IMR-90 (cell line): ENCODE results near the gene FAM25A. TPM values are rescaled to one million over a fixed set of nuclear protein-coding genes. Genes with fewer than 3 reads are reported as not detected.

ENCODE experiments used
- ATAC-seq: fragments of 200-7000 bp; cut with Tn5 transposase; 2 replicates; pipeline ENCODE4 v1.9.1; 2020; ENCODE audit warnings: low read depth, mild to moderate bottlenecking, moderate library complexity
- BruUV-seq: library from RNA; stranded (reverse); fragments of 400-500 nt; replicated peaks from 2 replicates; lab custom pipeline; 2021; lab: Mats Ljungman, UMichigan
- CTCF ChIA-PET: fragments of 300-600 bp; formaldehyde crosslinking; extraction: SDS; loops from one replicate; lab custom pipeline; 2021; ENCODE audit warnings: antibody characterized with exemption; lab: Yijun Ruan, JAX
- POLR2A ChIA-PET: fragments of 300-600 bp; sonication (Branson Sonifier 250); formaldehyde crosslinking; loops from one replicate; lab custom pipeline; 2022; ENCODE audit warnings: antibody characterized with exemption; ENCODE audit not compliant: unreplicated experiment; lab: Charles Lee
- DNase-seq: peaks from one replicate; pipeline ENCODE4 v3.0.0; 2013
- H2AFZ ChIP-seq: replicated peaks from 2 replicates; pipeline ENCODE3; 2013; ENCODE audit warnings: low read length, mild to moderate bottlenecking; ENCODE audit not compliant: poor library complexity
- H2AK5ac ChIP-seq: 2 replicates; pipeline ENCODE4 v1.6.1; 2013; ENCODE audit warnings: low read depth, low read length, inconsistent platforms
- H2AK9ac ChIP-seq: replicated peaks from 2 replicates; pipeline ENCODE3; 2013; ENCODE audit warnings: mild to moderate bottlenecking, low read depth, low read length, moderate library complexity; ENCODE audit not compliant: poor library complexity
- H2BK120ac ChIP-seq: 2 replicates; pipeline ENCODE4 v1.6.1; 2013; ENCODE audit warnings: low read depth, low read length, inconsistent platforms
- H2BK15ac ChIP-seq: 3 replicates; pipeline ENCODE4 v1.6.1; 2013; ENCODE audit warnings: low read depth, low read length, inconsistent platforms
- H2BK20ac ChIP-seq: 2 replicates; pipeline ENCODE4 v1.6.1; 2013; ENCODE audit warnings: low read depth, mild to moderate bottlenecking, inconsistent platforms, low read length, moderate library complexity
- H2BK5ac ChIP-seq: 2 replicates; pipeline ENCODE4 v1.6.1; 2013; ENCODE audit warnings: mild to moderate bottlenecking, low read depth, low read length, inconsistent platforms; ENCODE audit not compliant: poor library complexity, severe bottlenecking
- H3K14ac ChIP-seq: replicated peaks from 2 replicates; pipeline ENCODE4 v1.6.1; 2013; ENCODE audit warnings: low read depth, low read length, inconsistent platforms
- H3K18ac ChIP-seq: 2 replicates; pipeline ENCODE4 v1.6.1; 2013; ENCODE audit warnings: low read depth, low read length, control low read depth
- H3K23ac ChIP-seq: 2 replicates; pipeline ENCODE4 v1.6.1; 2013; ENCODE audit warnings: low read depth, low read length, inconsistent platforms
- H3K27ac ChIP-seq: 2 replicates; pipeline ENCODE4 v1.5.1; 2013; ENCODE audit warnings: mild to moderate bottlenecking, control low read depth, low read length; ENCODE audit not compliant: insufficient read depth
- H3K27me3 ChIP-seq: 2 replicates; pipeline ENCODE4 v1.6.1; 2013; ENCODE audit warnings: low read length; ENCODE audit not compliant: control insufficient read depth, insufficient read depth
- H3K36me3 ChIP-seq: 2 replicates; pipeline ENCODE4 v1.6.1; 2013; ENCODE audit warnings: low read length, mixed read lengths; ENCODE audit not compliant: control insufficient read depth, insufficient read depth
- H3K4ac ChIP-seq: 2 replicates; pipeline ENCODE4 v1.6.1; 2013; ENCODE audit warnings: low read depth, low read length, inconsistent platforms
- H3K4me1 ChIP-seq: 2 replicates; pipeline ENCODE4 v1.6.1; 2013; ENCODE audit warnings: low read length, mixed read lengths; ENCODE audit not compliant: control insufficient read depth, insufficient read depth
- H3K4me2 ChIP-seq: 2 replicates; pipeline ENCODE4 v1.6.1; 2013; ENCODE audit warnings: low read depth, mild to moderate bottlenecking, control low read depth, low read length, moderate library complexity
- H3K4me3 ChIP-seq: 2 replicates; pipeline ENCODE4 v1.5.1; 2013; ENCODE audit warnings: low read depth, mild to moderate bottlenecking, control low read depth, low read length, moderate library complexity; ENCODE audit not compliant: insufficient read depth
- H3K56ac ChIP-seq: 2 replicates; pipeline ENCODE4 v1.6.1; 2013; ENCODE audit warnings: low read length, inconsistent platforms; ENCODE audit not compliant: insufficient read depth; ENCODE audit errors: extremely low read depth
- H3K79me1 ChIP-seq, 2 experiments: 2 replicates each; pipeline ENCODE4 v1.6.1; 2013; ENCODE audit warnings: low read length in 2 of 2, inconsistent platforms in 1 of 2, low read depth in 1 of 2
- H3K9ac ChIP-seq: 2 replicates; pipeline ENCODE4 v1.6.1; 2013; ENCODE audit warnings: low read depth, low read length, control low read depth
- H3K9me1 ChIP-seq: 2 replicates; pipeline ENCODE4 v1.6.1; 2013; ENCODE audit warnings: low read length, inconsistent platforms; ENCODE audit not compliant: insufficient read depth
- H3K9me3 ChIP-seq: 2 replicates; pipeline ENCODE4 v1.6.1; 2013; ENCODE audit warnings: low read length; ENCODE audit not compliant: control insufficient read depth, insufficient read depth
- H4K20me1 ChIP-seq: 2 replicates; pipeline ENCODE4 v1.6.1; 2013; ENCODE audit warnings: low read length, inconsistent platforms; ENCODE audit not compliant: insufficient read depth
- H4K5ac ChIP-seq: 2 replicates; pipeline ENCODE4 v1.6.1; 2013; ENCODE audit warnings: mild to moderate bottlenecking, low read depth, low read length, control low read depth
- H4K8ac ChIP-seq, 2 experiments: 2 replicates each; pipeline ENCODE4 v1.6.1; 2013; ENCODE audit warnings: low read depth in 2 of 2, low read length in 2 of 2, control low read depth in 1 of 2, inconsistent platforms in 1 of 2
- H4K91ac ChIP-seq: 2 replicates; pipeline ENCODE4 v1.6.1; 2013; ENCODE audit warnings: low read depth, low read length, inconsistent platforms; ENCODE audit not compliant: insufficient read depth
- BHLHE40 ChIP-seq: fragments of 150-350 bp; IDR thresholded peaks from 2 replicates; pipeline ENCODE4 v1.6.1; 2016; ENCODE audit warnings: mild to moderate bottlenecking, low read depth, low read length
- CEBPB ChIP-seq: IDR thresholded peaks from 2 replicates; pipeline ENCODE4 v1.6.1; 2012; ENCODE audit warnings: low read depth, low read length, improper control_type of control experiment
- CHD1 ChIP-seq: IDR thresholded peaks from 2 replicates; pipeline ENCODE4 v1.6.1; 2012; ENCODE audit warnings: low read depth, low read length, improper control_type of control experiment
- CTCF ChIP-seq: conservative IDR thresholded peaks from 2 replicates; pipeline ENCODE4 v1.5.1; 2012; ENCODE audit warnings: mild to moderate bottlenecking, low read depth, low read length, improper control_type of control experiment
- FOS ChIP-seq: fragments of 150-350 bp; IDR thresholded peaks from 2 replicates; pipeline ENCODE4 v1.6.1; 2016; ENCODE audit warnings: low read depth, low read length
- MAFK ChIP-seq: IDR thresholded peaks from 2 replicates; pipeline ENCODE4 v1.6.1; 2012; ENCODE audit warnings: low read depth, low read length, improper control_type of control experiment
- MAZ ChIP-seq: IDR thresholded peaks from 2 replicates; pipeline ENCODE4 v1.6.1; 2012; ENCODE audit warnings: low read depth, mild to moderate bottlenecking, low read length, improper control_type of control experiment, moderate library complexity, borderline replicate concordance
- MXI1 ChIP-seq: IDR thresholded peaks from 2 replicates; pipeline ENCODE4 v1.6.1; 2012; ENCODE audit warnings: low read depth, mild to moderate bottlenecking, low read length, moderate library complexity, borderline replicate concordance
- NFE2L2 ChIP-seq: fragments of 150-350 bp; IDR thresholded peaks from 2 replicates; pipeline ENCODE4 v1.6.1; 2016; ENCODE audit warnings: low read depth, mild to moderate bottlenecking, low read length
- POLR2A ChIP-seq: IDR thresholded peaks from 2 replicates; pipeline ENCODE4 v1.6.1; 2012; ENCODE audit warnings: mild to moderate bottlenecking, low read depth, low read length
- RAD21 ChIP-seq: IDR thresholded peaks from 2 replicates; pipeline ENCODE4 v1.6.1; 2012; ENCODE audit warnings: low read length, improper control_type of control experiment
- RCOR1 ChIP-seq: IDR thresholded peaks from 2 replicates; pipeline ENCODE4 v1.6.1; 2012; ENCODE audit warnings: mild to moderate bottlenecking, low read length, improper control_type of control experiment; ENCODE audit not compliant: insufficient replicate concordance
- RFX5 ChIP-seq: IDR thresholded peaks from 2 replicates; pipeline ENCODE4 v1.8.0; 2012; ENCODE audit warnings: low read depth, mild to moderate bottlenecking, low read length, moderate library complexity
- SMC3 ChIP-seq: fragments of 150-350 bp; IDR thresholded peaks from 2 replicates; pipeline ENCODE4 v1.6.1; 2016; ENCODE audit warnings: low read depth, mild to moderate bottlenecking, antibody characterized with exemption, low read length, moderate library complexity
- USF2 ChIP-seq: fragments of 150-350 bp; IDR thresholded peaks from 2 replicates; pipeline ENCODE4 v1.6.1; 2017; ENCODE audit warnings: mild to moderate bottlenecking, antibody characterized with exemption, low read length, low read depth
- WGBS, 2 experiments: methylation state at CpG; one replicate each; pipeline versions ENCODE4 v1.1.5 to v1.1.7; 2013; ENCODE audit warnings: missing lambda C conversion rate in 2 of 2; ENCODE audit not compliant: insufficient read length in 1 of 2; ENCODE audit errors: extremely low coverage in 2 of 2; 5-methylcytosine and 5-hydroxymethylcytosine counted together
- dilution Hi-C: fragments of 300-500 bp; cut with HindIII; formaldehyde crosslinking; loops from one replicate; pipeline ENCODE4 v1.14.3; 2018; ENCODE audit warnings: low sequenced_read_pairs; ENCODE audit not compliant: unreplicated experiment
- in situ Hi-C: fragments of 300-500 bp; cut with MboI; formaldehyde crosslinking; loops from 3 replicates; pipeline ENCODE4 v1.14.3; 2019; ENCODE audit warnings: low sequenced_read_pairs, inconsistent platforms, mixed read lengths
- intact Hi-C: fragments of 100-400 bp; cut with micrococcal nuclease; formaldehyde crosslinking; loops from 2 replicates; pipeline ENCODE4 v1.10.0; 2022
- polyA plus RNA-seq, 3 experiments: library from polyadenylated mRNA; depleted of rRNA; stranded (reverse); fragments of >200 nt; gene quantifications; 2 replicates each; pipeline ENCODE4 v1.2.3, GENCODE V29; 2012; ENCODE audit warnings: low replicate concordance in 1 of 3
- total RNA-seq: library from RNA; depleted of rRNA; stranded (reverse); fragments of >200 nt; gene quantifications from 2 replicates; pipeline ENCODE4 v1.2.3, GENCODE V29; 2012

Gene FAM25A
- total and polyA plus RNA-seq, 2 of the 4 experiments (the other 2 are of a cell fraction), result not detected

GRCh38 chr10:87054373-87055295 is 34.5 kb downstream of the FAM25A start (continued):
- peak; percentile 46 for TF ChIP-seq CTCF
- TF ChIP-seq BHLHE40, result peak; percentile 28; the same call in 1 of the 2 replicates

GRCh38 chr10:87058171-87058570 is 38.1 kb downstream of the FAM25A start:
- Histone ChIP-seq H3K27ac (no peak overlapping the region), H3K56ac (no peak overlapping the region), H3K36me3 (peaks cover 31% of the 10 kb centered on the region), H4K5ac (no peak overlapping the region), H4K20me1 (peaks cover 5% of the 10 kb centered on the region; the same call in 1 of the 2 replicates), H3K4ac (no peak overlapping the region), H2AK9ac (no peak overlapping the region), H2BK20ac (no peak overlapping the region), H3K14ac (no peak overlapping the region), H4K91ac (no peak overlapping the region), H2BK120ac (no peak overlapping the region), H3K9me1 (peaks cover 5% of the 10 kb centered on the region), H3K9ac (no peak overlapping the region), H2AK5ac (no peak overlapping the region), H3K27me3 (no peaks in the 10 kb centered on the region), H3K4me2 (no peak overlapping the region), H3K79me1 (peaks cover 0 to 16% of the 10 kb centered on the region in 2 experiments; a peak in 3 of 4 replicates), H2BK15ac (no peak overlapping the region), H3K9me3 (no peaks in the 10 kb centered on the region), H3K23ac (no peak overlapping the region), H3K4me1 (peaks cover 9% of the 10 kb centered on the region), H4K8ac (no peak overlapping the region), H2BK5ac (no peak overlapping the region), H2AFZ (no peak overlapping the region), H3K4me3 (no peak overlapping the region), H3K18ac (no peak overlapping the region)
- dilution Hi-C loops (no loop called here), in situ Hi-C loops (no loop called here), intact Hi-C loops (no loop called here)
- ChIA-PET CTCF (no interaction called here), POLR2A (no interaction called here)
- no TSS peak for BruUV-seq
- no peak for ATAC-seq
- DNase-seq, result no peak
- WGBS, 2 experiments, result no CpG with 5 or more reads among the region's 1 CpG
- TF ChIP-seq MXI1 (no peak), RAD21 (no peak), FOS (no peak), MAZ (no peak), CHD1 (no peak), BHLHE40 (no peak), POLR2A (no peak), RFX5 (no peak), MAFK (no peak), RCOR1 (no peak), CEBPB (no peak), USF2 (no peak), NFE2L2 (no peak), SMC3 (no peak)
